MCF 10A (cell line): Measurements from ENCODE around the gene CSE1L. TPM values are rescaled to one million over a fixed set of nuclear protein-coding genes. Genes with fewer than 3 reads are reported as not detected.

Experiments used
- BruUV-seq: library from RNA; stranded (reverse); fragments of 400-500 nt; replicated peaks from 2 replicates; lab custom pipeline; 2021; lab: Mats Ljungman, UMichigan
- CTCF ChIA-PET: fragments of 300-600 bp; sonication (Branson Sonifier 250); formaldehyde crosslinking; extraction: SDS; loops from one replicate; lab custom pipeline; 2021; ENCODE audit warnings: antibody characterized with exemption, inconsistent platforms; lab: Yijun Ruan, JAX
- POLR2A ChIA-PET: fragments of 300-600, 350-650 bp; sonication (Branson Sonifier 250); formaldehyde crosslinking; extraction: SDS; loops from one replicate; lab custom pipeline; 2020; ENCODE audit warnings: antibody characterized with exemption, inconsistent platforms; lab: Yijun Ruan, JAX
- DNase-seq: peaks from one replicate; pipeline ENCODE4 v3.0.0-alpha.2; 2018; ENCODE audit not compliant: unreplicated experiment
- H3K27ac Mint-ChIP-seq: one replicate; pipeline ENCODE4 v1.8.0; 2022; ENCODE audit warnings: mild to moderate bottlenecking, low read depth, mixed read lengths; ENCODE audit not compliant: unreplicated experiment
- H3K27me3 Mint-ChIP-seq: one replicate; pipeline ENCODE4 v1.8.0; 2022; ENCODE audit warnings: mixed read lengths; ENCODE audit not compliant: insufficient read depth, unreplicated experiment
- H3K36me3 Mint-ChIP-seq: one replicate; pipeline ENCODE4 v1.8.0; 2022; ENCODE audit warnings: mild to moderate bottlenecking, moderate library complexity, mixed read lengths; ENCODE audit not compliant: insufficient read depth, unreplicated experiment
- H3K4me1 Mint-ChIP-seq: one replicate; pipeline ENCODE4 v1.8.0; 2022; ENCODE audit warnings: mixed read lengths; ENCODE audit not compliant: insufficient read depth, unreplicated experiment
- H3K4me3 Mint-ChIP-seq: one replicate; pipeline ENCODE4 v1.8.0; 2022; ENCODE audit warnings: mild to moderate bottlenecking, moderate library complexity, mixed read lengths; ENCODE audit not compliant: unreplicated experiment
- H3K9me3 Mint-ChIP-seq: one replicate; pipeline ENCODE4 v1.8.0; 2022; ENCODE audit warnings: mixed read lengths; ENCODE audit not compliant: unreplicated experiment
- intact Hi-C: fragments of 100-400 bp; cut with micrococcal nuclease; formaldehyde crosslinking; loops from 2 replicates; pipeline ENCODE4 v1.14.1; 2022
- total RNA-seq: library from RNA; stranded (reverse); gene quantifications from 2 replicates; pipeline ENCODE4 v1.2.3, GENCODE V29; 2022
- TF ChIP-seq, protein P1 (sequence below): fragments of 200-600 bp; IDR thresholded peaks from one replicate; pipeline ENCODE4 v1.8.0; 2022; ENCODE audit warnings: antibody characterized with exemption, mild to moderate bottlenecking; ENCODE audit not compliant: unreplicated experiment

Gene CSE1L
- total RNA-seq, 1 experiment from 2014 or later, result 101 TPM

DNA sequence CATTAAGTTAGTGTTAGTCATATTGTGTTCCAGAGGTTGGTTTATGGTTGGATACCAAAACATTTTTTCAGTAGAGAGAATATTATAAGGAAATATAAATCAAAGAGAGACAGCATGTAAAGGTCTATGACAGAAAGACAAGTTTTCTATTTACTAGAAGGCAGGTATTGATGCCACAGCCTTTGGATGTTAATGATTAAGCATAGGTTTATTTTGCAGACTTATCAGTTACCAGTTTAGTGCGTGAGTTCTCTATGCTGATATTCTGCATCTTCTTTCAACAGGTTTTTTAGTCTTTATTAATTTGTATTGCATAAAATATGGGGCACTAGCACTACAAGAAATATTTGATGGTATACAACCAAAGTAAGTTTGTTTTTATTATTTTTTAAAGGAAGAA, 45.6 kb downstream of the CSE1L start:
- Mint-ChIP-seq H3K36me3 (peaks cover 92% of the 10 kb centered on the region), H3K4me3 (no peak overlapping the region)
- CTCF ChIA-PET, result interaction anchor here (0.6 kb wide), 1 partner anchor 14 kb away, joined by 3 read pairs; no protein-coding TSS in a partner anchor

DNA sequence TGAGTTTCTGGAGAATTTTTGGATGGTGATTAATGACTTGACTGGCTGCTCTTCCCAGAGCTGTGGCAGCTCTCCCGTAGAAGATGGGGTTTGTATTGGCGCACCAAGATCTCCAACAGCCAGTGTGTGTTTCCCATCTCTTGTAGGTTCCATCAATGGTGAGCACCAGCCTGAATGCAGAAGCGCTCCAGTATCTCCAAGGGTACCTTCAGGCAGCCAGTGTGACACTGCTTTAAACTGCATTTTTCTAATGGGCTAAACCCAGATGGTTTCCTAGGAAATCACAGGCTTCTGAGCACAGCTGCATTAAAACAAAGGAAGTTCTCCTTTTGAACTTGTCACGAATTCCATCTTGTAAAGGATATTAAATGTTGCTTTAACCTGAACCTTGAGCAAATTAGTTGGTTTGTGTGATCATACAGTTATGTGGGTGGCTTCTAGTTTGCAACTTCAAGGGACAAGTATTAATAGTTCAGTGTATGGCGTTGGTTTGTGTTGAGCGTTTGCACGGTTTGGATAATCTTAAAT, 50.2 kb downstream of the CSE1L start:
- TF ChIP-seq, protein P1, sequence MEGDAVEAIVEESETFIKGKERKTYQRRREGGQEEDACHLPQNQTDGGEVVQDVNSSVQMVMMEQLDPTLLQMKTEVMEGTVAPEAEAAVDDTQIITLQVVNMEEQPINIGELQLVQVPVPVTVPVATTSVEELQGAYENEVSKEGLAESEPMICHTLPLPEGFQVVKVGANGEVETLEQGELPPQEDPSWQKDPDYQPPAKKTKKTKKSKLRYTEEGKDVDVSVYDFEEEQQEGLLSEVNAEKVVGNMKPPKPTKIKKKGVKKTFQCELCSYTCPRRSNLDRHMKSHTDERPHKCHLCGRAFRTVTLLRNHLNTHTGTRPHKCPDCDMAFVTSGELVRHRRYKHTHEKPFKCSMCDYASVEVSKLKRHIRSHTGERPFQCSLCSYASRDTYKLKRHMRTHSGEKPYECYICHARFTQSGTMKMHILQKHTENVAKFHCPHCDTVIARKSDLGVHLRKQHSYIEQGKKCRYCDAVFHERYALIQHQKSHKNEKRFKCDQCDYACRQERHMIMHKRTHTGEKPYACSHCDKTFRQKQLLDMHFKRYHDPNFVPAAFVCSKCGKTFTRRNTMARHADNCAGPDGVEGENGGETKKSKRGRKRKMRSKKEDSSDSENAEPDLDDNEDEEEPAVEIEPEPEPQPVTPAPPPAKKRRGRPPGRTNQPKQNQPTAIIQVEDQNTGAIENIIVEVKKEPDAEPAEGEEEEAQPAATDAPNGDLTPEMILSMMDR, result no peak
- Mint-ChIP-seq H3K36me3 (peaks cover 92% of the 10 kb centered on the region), H3K4me1 (no peaks in the 10 kb centered on the region), H3K4me3 (no peak overlapping the region), H3K9me3 (no peaks in the 10 kb centered on the region), H3K27ac (no peak overlapping the region), H3K27me3 (no peaks in the 10 kb centered on the region)
- no TSS peak for BruUV-seq
- CTCF ChIA-PET, result no interaction called here
- DNase-seq, result no peak
- intact Hi-C loops, result no loop called here
- POLR2A ChIA-PET, result interaction anchor here (1.1 kb wide), 1 partner anchor 16 kb away, joined by 3 read pairs; no protein-coding TSS in a partner anchor

More for the DNA sequence above, 45.6 kb downstream of the CSE1L start:
- no TSS peak for BruUV-seq
- no peak for DNase-seq
- H3K27ac Mint-ChIP-seq, result no peak overlapping the region
- intact Hi-C loops, result no loop called here
- TF ChIP-seq, protein P1, result no peak
- no peaks in the 10 kb centered on the region for H3K4me1 Mint-ChIP-seq
- no peaks in the 10 kb centered on the region for H3K9me3 Mint-ChIP-seq
- POLR2A ChIA-PET, result no interaction called here
- no peaks in the 10 kb centered on the region for H3K27me3 Mint-ChIP-seq

DNA sequence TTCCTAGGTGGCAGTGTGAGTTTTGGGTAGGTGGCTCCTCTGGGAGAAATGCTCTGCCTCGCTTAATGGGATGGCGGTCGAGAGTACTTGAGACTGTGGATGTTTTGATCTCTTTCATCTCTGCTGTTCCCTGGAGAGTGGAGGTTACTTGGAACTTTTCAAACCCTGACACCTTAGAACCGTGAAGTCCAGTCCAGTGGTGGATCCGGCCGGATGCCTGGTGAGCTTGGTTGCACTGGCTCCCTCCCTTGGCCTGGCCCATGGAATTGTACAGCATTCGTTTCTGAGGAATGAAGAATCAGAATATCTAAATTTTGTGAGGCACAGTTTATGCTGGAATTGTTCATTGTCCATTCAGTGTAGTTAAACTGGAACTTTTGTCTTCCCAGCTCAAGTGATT, 51.0 kb downstream of the CSE1L start:
- CTCF ChIA-PET, result interaction anchor here (0.5 to 0.6 kb wide), 3 partner anchors 20 to 150 kb away, joined by 3 to 5 read pairs (median 3); no protein-coding TSS in a partner anchor

DNA sequence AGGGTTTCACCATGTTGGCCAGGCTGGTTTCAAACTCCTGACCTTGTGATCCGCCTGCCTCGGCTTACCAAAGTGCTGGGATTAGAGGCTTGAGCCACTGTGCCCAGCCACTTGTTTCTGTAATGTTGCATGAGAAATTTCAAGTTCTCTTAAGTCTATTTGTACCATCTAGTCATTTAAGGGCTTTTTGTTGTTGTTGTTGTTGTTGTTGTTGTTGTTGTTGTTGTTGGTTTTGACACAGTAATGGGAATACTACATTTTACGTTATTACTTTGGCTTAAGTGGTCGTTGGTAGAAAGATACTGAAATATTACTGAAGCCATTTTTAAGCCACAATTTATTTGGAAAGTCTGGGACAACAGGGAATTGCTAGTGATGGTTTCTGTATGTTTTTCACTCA, 52.0 kb downstream of the CSE1L start:
- no TSS peak for BruUV-seq
- ChIA-PET CTCF (interaction anchor here (0.6 kb wide), 2 partner anchors 14 to 33 kb away, joined by 3 read pairs; no protein-coding TSS in a partner anchor), POLR2A (interaction anchor here (0.7 kb wide), 1 partner anchor 13 kb away, joined by 3 read pairs; no protein-coding TSS in a partner anchor)
- intact Hi-C loops, result no loop called here
- Mint-ChIP-seq H3K27ac (no peak overlapping the region), H3K9me3 (no peaks in the 10 kb centered on the region), H3K4me3 (no peak overlapping the region), H3K27me3 (no peaks in the 10 kb centered on the region), H3K4me1 (no peaks in the 10 kb centered on the region), H3K36me3 (peaks cover 96% of the 10 kb centered on the region)
- DNase-seq, result no peak
- TF ChIP-seq, protein P1, result no peak

More for the DNA sequence above, 51.0 kb downstream of the CSE1L start:
- Mint-ChIP-seq H3K27me3 (no peaks in the 10 kb centered on the region), H3K4me1 (no peaks in the 10 kb centered on the region), H3K27ac (no peak overlapping the region), H3K9me3 (no peaks in the 10 kb centered on the region), H3K36me3 (peaks cover 92% of the 10 kb centered on the region), H3K4me3 (no peak overlapping the region)
- POLR2A ChIA-PET, result interaction anchor here (1.1 kb wide), 1 partner anchor 10 kb away, joined by 3 read pairs; no protein-coding TSS in a partner anchor
- TF ChIP-seq, protein P1, result no peak
- no peak for DNase-seq
- no TSS peak for BruUV-seq
- intact Hi-C loops, result no loop called here
